Activated naive CD4-positive, alpha-beta T cell treated with anti-CD3 and anti-CD28 coated beads for 36 hours (primary cell): ENCODE results near the gene MCOLN1. TPM values are rescaled to one million over a fixed set of nuclear protein-coding genes. Genes with fewer than 3 reads are reported as not detected.

ENCODE experiments used
- CTCF ChIA-PET: fragments of 350-600 bp; sonication (Branson Sonifier 250); formaldehyde crosslinking; loops from one replicate; lab custom pipeline; 2021; ENCODE audit warnings: antibody characterized with exemption; lab: Charles Lee
- DNase-seq: peaks from one replicate; pipeline ENCODE4 v3.0.0-alpha.2; 2020
- H3K27ac Mint-ChIP-seq: one replicate; pipeline ENCODE4 v1.8.0; 2021; ENCODE audit warnings: mild to moderate bottlenecking, mixed read lengths
- H3K27me3 Mint-ChIP-seq: one replicate; pipeline ENCODE4 v1.8.0; 2021; ENCODE audit warnings: low read depth, mixed read lengths
- H3K36me3 Mint-ChIP-seq: one replicate; pipeline ENCODE4 v1.8.0; 2021; ENCODE audit warnings: low read depth, mixed read lengths
- H3K4me1 Mint-ChIP-seq: one replicate; pipeline ENCODE4 v1.8.0; 2021; ENCODE audit warnings: low read depth, mixed read lengths
- H3K4me3 Mint-ChIP-seq: one replicate; pipeline ENCODE4 v1.8.0; 2021; ENCODE audit warnings: mild to moderate bottlenecking, moderate library complexity, mixed read lengths
- H3K9me3 Mint-ChIP-seq: one replicate; pipeline ENCODE4 v1.8.0; 2021; ENCODE audit warnings: mixed read lengths
- intact Hi-C: fragments of 100-400 bp; cut with micrococcal nuclease; formaldehyde crosslinking; loops from one replicate; pipeline ENCODE4 v1.15.1; 2023
- total RNA-seq, 2 experiments: library from RNA; stranded (reverse); gene quantifications; one replicate each; pipeline ENCODE4 v1.2.3, GENCODE V29; 2021

Gene MCOLN1
- 1 to 10 TPM; 4.2 to 5.2 TPM for total RNA-seq

DNA sequence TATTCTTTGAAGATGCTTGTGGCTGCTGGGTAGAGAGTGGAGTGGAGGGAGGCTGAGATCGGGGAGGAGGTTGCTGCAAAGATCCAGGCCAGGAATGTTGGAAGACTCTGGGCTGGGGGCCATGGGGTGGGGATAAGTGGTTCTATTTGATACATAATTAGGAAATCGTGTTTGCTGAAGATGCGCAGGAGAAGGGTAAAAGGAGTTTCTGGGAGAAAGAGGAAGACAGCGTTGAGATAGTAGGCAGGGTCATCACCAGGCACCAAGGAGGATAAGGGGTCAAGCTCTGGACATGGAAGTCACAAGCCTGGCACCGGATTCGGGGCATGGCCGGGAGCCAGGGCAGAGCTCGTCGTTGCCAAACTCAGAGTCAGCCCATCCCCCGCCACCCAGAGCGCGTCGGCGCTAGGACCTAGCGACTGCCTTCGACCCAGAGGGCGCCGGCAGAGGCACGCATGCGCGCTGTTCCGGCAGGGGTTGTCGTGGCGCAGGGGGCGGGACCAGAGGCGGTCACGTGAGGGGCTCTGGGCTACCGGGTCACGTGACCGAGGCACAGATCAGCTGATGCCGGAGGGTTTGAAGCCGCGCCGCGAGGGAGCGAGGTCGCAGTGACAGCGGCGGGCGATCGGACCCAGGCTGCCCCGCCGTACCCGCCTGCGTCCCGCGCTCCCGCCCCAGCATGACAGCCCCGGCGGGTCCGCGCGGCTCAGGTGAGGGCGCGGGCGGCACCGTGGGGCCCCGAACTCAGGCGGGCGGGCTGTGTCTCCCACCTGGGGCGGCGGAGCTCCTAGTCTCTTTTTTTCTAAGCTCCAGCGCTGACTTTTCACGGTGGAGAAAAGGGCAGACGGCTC lies at the start of gene MCOLN1:
Gene MCOLN1 (plus strand): TSS at position 553 of the 851 bp plus-strand sequence. CDS start 127 bp downstream, at position 680.
- intact Hi-C loops = loop anchor here (1.0 to 2.0 kb wide), 2 partner anchors 12 to 107 kb away; partner anchors contain the start of genes PET100 and XAB2
- no peaks in the 10 kb centered on the region for H3K36me3 Mint-ChIP-seq
- H3K9me3 Mint-ChIP-seq = no peaks in the 10 kb centered on the region
- H3K4me1 Mint-ChIP-seq = peaks cover 11% of the 10 kb centered on the region
- CTCF ChIA-PET = interaction anchor here (0.6 to 1.5 kb wide), 4 partner anchors 125 to 168 kb away, joined by 3 to 6 read pairs (median 4); no protein-coding TSS in a partner anchor
- peak; percentile 99 for DNase-seq
- H3K4me3 Mint-ChIP-seq = peak within 1 kb of the TSS; percentile 72
- no peaks in the 10 kb centered on the region for H3K27me3 Mint-ChIP-seq
- H3K27ac Mint-ChIP-seq = peak within 1 kb of the TSS; percentile 63

GRCh38 chr19:7475665-7476064 lies 46.8 kb upstream of the MCOLN1 start:
- Mint-ChIP-seq H3K4me3 (no peak overlapping the region), H3K36me3 (no peaks in the 10 kb centered on the region), H3K27me3 (no peaks in the 10 kb centered on the region), H3K27ac (no peak overlapping the region), H3K9me3 (no peaks in the 10 kb centered on the region), H3K4me1 (no peaks in the 10 kb centered on the region)
- no peak for DNase-seq
- intact Hi-C loops = no loop called here
- CTCF ChIA-PET = no interaction called here

- Mint-ChIP-seq H3K27ac (no peak overlapping the region), H3K27me3 (no peaks in the 10 kb centered on the region), H3K4me1 (no peaks in the 10 kb centered on the region), H3K9me3 (no peaks in the 10 kb centered on the region), H3K4me3 (no peak overlapping the region), H3K36me3 (no peaks in the 10 kb centered on the region)
- CTCF ChIA-PET = no interaction called here
- intact Hi-C loops = no loop called here
- DNase-seq = no peak
These were observed 46.2 kb upstream of the MCOLN1 start for GRCh38 chr19:7476241-7476640.

GRCh38 chr19:7476777-7477494 lies 45.5 kb upstream of the MCOLN1 start:
- no peak overlapping the region for H3K4me3 Mint-ChIP-seq
- no peak for DNase-seq
- no peaks in the 10 kb centered on the region for H3K9me3 Mint-ChIP-seq
- H3K36me3 Mint-ChIP-seq = no peaks in the 10 kb centered on the region
- H3K27me3 Mint-ChIP-seq = no peaks in the 10 kb centered on the region
- no peaks in the 10 kb centered on the region for H3K4me1 Mint-ChIP-seq
- CTCF ChIA-PET = no interaction called here
- H3K27ac Mint-ChIP-seq = no peak overlapping the region
- intact Hi-C loops = no loop called here

GRCh38 chr19:7477758-7478157 lies 44.7 kb upstream of the MCOLN1 start:
- Mint-ChIP-seq H3K27ac (no peak overlapping the region), H3K36me3 (no peaks in the 10 kb centered on the region), H3K4me3 (no peak overlapping the region), H3K9me3 (no peaks in the 10 kb centered on the region), H3K4me1 (no peaks in the 10 kb centered on the region), H3K27me3 (no peaks in the 10 kb centered on the region)
- CTCF ChIA-PET = no interaction called here
- no peak for DNase-seq
- intact Hi-C loops = no loop called here

- Mint-ChIP-seq H3K4me1 (peaks cover 4% of the 10 kb centered on the region), H3K4me3 (no peak overlapping the region), H3K36me3 (no peaks in the 10 kb centered on the region), H3K9me3 (no peaks in the 10 kb centered on the region), H3K27me3 (no peaks in the 10 kb centered on the region), H3K27ac (no peak overlapping the region)
- CTCF ChIA-PET = no interaction called here
- DNase-seq = no peak
- intact Hi-C loops = no loop called here
These were observed 44.1 kb upstream of the MCOLN1 start for GRCh38 chr19:7478173-7478842.

- Mint-ChIP-seq H3K27ac (no peak overlapping the region), H3K4me3 (no peak overlapping the region), H3K4me1 (peaks cover 5% of the 10 kb centered on the region), H3K9me3 (no peaks in the 10 kb centered on the region), H3K27me3 (no peaks in the 10 kb centered on the region), H3K36me3 (no peaks in the 10 kb centered on the region)
- CTCF ChIA-PET = no interaction called here
- no peak for DNase-seq
- intact Hi-C loops = no loop called here
These were observed 43.6 kb upstream of the MCOLN1 start for GRCh38 chr19:7478843-7479227.

DNA sequence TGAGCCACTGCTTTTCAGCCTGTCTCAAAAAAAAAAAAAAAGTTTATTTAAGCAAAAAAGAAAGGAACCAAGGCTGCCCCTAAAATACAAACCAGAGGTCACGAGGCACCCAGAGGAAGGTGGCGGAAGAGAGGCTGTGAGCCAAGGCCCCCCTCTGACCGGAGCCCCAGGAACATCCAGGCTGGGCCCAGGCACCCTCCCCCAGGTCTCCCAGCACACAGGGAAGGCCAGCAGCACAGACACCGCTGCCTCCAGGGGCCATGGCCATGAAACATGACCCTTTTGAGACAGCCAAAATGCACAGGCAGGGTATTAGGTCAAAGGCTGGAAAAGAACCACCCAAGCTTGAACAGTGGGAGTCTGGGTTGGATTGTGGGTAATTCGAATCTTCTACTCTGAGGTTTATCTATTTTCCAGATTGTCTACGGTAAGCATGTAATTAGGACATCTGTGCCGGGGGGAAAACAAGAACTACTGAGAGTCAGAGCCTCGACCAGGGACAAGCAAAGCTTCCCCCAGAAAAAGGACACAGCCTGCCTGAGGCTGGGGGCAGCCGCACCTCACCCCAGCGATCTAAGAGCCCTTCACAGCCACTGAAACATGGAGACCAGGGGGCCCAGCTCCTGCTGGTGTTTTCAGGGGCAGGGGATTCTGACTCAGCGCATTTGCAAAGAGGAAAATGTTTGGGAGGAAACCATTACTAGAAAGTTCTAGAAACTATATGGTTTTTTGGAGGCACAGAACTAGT lies 42.0 kb upstream of the MCOLN1 start:
- Mint-ChIP-seq H3K4me1 (peaks cover 5% of the 10 kb centered on the region), H3K4me3 (no peak overlapping the region), H3K9me3 (no peaks in the 10 kb centered on the region), H3K36me3 (no peaks in the 10 kb centered on the region), H3K27ac (no peak overlapping the region), H3K27me3 (no peaks in the 10 kb centered on the region)
- DNase-seq = no peak
- intact Hi-C loops = no loop called here
- CTCF ChIA-PET = no interaction called here

DNA sequence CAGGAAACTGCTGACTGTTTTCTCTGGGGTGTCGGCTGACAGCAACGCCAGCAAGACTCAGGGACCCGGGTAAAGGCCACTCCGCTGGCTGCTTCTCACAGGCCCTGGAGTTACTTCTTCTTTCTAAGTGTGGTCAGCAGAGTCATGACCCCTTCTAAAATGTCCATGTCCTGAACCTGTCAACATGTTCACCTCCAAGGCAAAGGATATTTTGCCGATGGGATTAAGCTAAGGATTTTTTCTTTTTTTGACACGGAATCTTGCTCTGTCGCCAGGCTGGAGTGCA lies 41.5 kb upstream of the MCOLN1 start:
- Mint-ChIP-seq H3K4me1 (peaks cover 5% of the 10 kb centered on the region), H3K27me3 (no peaks in the 10 kb centered on the region), H3K36me3 (no peaks in the 10 kb centered on the region), H3K27ac (no peak overlapping the region), H3K4me3 (no peak overlapping the region), H3K9me3 (no peaks in the 10 kb centered on the region)
- no peak for DNase-seq
- CTCF ChIA-PET = no interaction called here
- intact Hi-C loops = no loop called here

DNA sequence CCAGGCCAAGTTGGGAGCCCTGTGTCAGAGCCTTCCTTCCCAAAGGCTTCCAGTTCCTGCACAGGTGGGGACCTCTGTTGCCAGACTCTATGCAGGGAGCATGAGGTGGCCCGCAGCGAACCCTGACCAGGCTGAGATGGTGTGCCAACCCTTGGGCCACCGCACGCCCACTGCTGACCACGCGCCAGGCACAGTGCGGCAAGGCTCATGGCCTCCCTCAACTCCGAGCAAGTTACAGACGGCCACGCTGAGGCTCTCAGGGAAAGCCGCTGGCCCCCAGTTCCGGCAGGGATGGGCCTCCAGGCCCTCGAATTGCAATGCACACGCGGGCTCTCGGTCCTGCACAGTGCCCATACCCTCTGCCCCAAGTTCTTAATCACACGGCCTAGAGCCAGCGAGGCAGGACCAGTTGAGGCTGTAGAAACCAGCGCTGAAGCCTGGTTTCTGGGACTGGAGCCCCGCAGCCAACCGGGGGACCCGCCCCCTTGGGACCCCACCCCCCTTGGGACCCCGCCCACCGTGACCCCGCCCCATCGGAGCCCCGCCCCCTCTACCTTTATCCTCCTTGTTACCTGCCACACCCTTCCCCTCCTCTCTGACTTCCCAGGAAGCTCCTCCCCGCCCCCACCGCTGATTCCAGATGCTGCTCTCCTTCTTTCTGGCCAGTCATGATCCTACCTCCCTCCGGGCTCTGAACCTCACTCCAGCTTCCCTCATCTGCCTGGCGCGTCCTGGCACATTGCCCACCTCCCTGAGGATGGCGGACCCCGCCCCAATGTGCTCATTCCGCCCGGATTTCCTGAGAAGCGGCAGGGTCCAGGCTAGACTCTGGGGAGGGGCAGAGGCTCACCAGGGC lies 39.6 kb upstream of the MCOLN1 start:
- H3K27me3 Mint-ChIP-seq = no peaks in the 10 kb centered on the region

DNA sequence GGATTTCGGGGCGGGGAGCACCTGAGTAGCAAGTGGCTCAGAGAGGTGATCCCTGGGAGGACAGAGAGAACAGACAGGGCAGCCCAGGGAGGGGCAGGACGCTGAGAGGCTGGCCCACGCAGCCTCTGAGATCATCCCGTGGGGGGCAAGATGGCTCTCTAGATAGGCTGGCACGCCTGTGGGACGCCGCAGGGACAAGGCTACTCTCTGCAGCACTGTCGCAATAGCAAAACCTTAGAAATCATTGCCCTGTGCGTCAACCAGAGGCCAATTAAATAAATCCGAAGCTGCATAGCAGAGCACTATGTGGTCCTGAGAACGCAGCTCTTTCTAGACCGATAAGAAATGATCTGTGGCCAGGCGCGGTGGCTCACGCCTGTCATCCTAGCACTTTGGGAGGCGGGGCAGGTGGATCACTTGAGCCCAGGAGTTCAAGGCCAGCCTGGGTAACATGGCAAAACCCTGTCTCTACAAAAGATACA lies 38.7 kb upstream of the MCOLN1 start:
- intact Hi-C loops = no loop called here
- DNase-seq = no peak
- H3K9me3 Mint-ChIP-seq = no peaks in the 10 kb centered on the region
- no peak overlapping the region for H3K27ac Mint-ChIP-seq
- H3K4me3 Mint-ChIP-seq = no peak overlapping the region
- H3K4me1 Mint-ChIP-seq = peaks cover 5% of the 10 kb centered on the region
- CTCF ChIA-PET = no interaction called here
- H3K36me3 Mint-ChIP-seq = no peaks in the 10 kb centered on the region
- no peaks in the 10 kb centered on the region for H3K27me3 Mint-ChIP-seq

More for the DNA sequence above, 39.6 kb upstream of the MCOLN1 start:
- Mint-ChIP-seq H3K9me3 (no peaks in the 10 kb centered on the region), H3K27ac (no peak overlapping the region), H3K4me3 (no peak overlapping the region), H3K36me3 (no peaks in the 10 kb centered on the region), H3K4me1 (peaks cover 5% of the 10 kb centered on the region)
- no peak for DNase-seq
- CTCF ChIA-PET = no interaction called here
- intact Hi-C loops = no loop called here
